Measurements from ENCODE around the gene SEC14L5. TPM values are rescaled to one million over a fixed set of nuclear protein-coding genes. Genes with fewer than 3 reads are reported as not detected.

The SEC14L5 gene
- total and polyA plus RNA-seq, 2 donors (not counting 3 experiments of a cell fraction or from before 2014, with no cell fraction given), result not detected

DNA sequence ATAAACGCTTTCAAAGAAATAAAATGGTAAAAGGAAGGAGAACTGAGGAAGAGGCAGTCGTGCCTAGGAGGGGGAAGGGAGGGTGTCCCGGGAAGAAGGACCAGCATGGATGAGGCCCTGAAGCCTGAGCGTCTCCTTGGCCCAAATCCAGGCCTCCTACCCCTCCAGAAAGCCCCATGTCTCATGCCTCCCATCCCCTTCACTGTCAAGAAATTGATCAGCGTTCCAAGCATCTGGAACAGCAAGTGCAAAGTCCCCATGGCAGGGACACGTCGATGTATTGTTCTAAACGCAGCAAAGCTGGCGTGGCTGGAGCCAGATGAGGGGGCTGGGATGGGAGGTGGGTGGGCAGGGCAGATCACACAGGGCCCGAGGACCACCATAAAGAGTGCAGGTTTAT lies 22.6 kb downstream of the SEC14L5 start:
- H3K79me2 ChIP-seq (ENCODE audit: control insufficient read depth, insufficient read depth, low read length), result no peaks in the 10 kb centered on the region
- no TSS peak for BruUV-seq (replicated peaks)
- H3K9me1 ChIP-seq (replicated peaks; ENCODE audit: control insufficient read depth, extremely low read depth, insufficient read depth, low read length), result no peaks in the 10 kb centered on the region
- no peaks in the 10 kb centered on the region for H4K20me1 ChIP-seq (replicated peaks; ENCODE audit: control insufficient read depth, extremely low read depth, insufficient read depth, low read length)
- H3K27me3 ChIP-seq (ENCODE audit: control insufficient read depth in 2 of 2, insufficient read depth in 2 of 2, low read length in 2 of 2), result peaks cover 0 to 3% of the 10 kb centered on the region in 2 experiments
- H3K4me3 ChIP-seq (replicated peaks in 1 of 3; ENCODE audit: insufficient read depth in 1 of 3, low read depth in 1 of 3, low read length in 3 of 3), result no peak overlapping the region
- intact Hi-C loops (cut with micrococcal nuclease) (no loop called here), dilution Hi-C loops (cut with MboI; ENCODE audit: extremely low pct_ligation_motif_present, low sequenced_read_pairs) (no loop called here)
- ChIA-PET CTCF (no interaction called here), POLR2A (no interaction called here)
- no peak for TF ChIP-seq MAX (IDR thresholded peaks at IDR 0.05; ENCODE audit: insufficient read depth, insufficient read length)
- no peak for TF ChIP-seq EZH2 (IDR thresholded peaks at IDR 0.05; ENCODE audit: borderline replicate concordance, low read depth, low read length, severe bottlenecking)
- no peak for TF ChIP-seq GATA2 (IDR thresholded peaks at IDR 0.05; ENCODE audit: insufficient read depth, insufficient read length, low read depth, low read length)
- TF ChIP-seq, protein P1, sequence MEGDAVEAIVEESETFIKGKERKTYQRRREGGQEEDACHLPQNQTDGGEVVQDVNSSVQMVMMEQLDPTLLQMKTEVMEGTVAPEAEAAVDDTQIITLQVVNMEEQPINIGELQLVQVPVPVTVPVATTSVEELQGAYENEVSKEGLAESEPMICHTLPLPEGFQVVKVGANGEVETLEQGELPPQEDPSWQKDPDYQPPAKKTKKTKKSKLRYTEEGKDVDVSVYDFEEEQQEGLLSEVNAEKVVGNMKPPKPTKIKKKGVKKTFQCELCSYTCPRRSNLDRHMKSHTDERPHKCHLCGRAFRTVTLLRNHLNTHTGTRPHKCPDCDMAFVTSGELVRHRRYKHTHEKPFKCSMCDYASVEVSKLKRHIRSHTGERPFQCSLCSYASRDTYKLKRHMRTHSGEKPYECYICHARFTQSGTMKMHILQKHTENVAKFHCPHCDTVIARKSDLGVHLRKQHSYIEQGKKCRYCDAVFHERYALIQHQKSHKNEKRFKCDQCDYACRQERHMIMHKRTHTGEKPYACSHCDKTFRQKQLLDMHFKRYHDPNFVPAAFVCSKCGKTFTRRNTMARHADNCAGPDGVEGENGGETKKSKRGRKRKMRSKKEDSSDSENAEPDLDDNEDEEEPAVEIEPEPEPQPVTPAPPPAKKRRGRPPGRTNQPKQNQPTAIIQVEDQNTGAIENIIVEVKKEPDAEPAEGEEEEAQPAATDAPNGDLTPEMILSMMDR (IDR thresholded peaks at IDR 0.05; ENCODE audit: extremely low read depth in 1 of 2, insufficient read depth in 1 of 2, low read depth in 1 of 2, low read length in 2 of 2), result no peak
- no peak for TF ChIP-seq POLR2AphosphoS5 (IDR thresholded peaks at IDR 0.05; ENCODE audit: insufficient read depth, low read depth, low read length)
- no peak for TF ChIP-seq POLR2A (IDR thresholded peaks at IDR 0.05; ENCODE audit: low read depth, low read length)
- no peak for DNase-seq (ENCODE audit: low read depth, low spot score)
- no peaks in the 10 kb centered on the region for H3K4me1 ChIP-seq (ENCODE audit: control insufficient read depth, extremely low read depth, insufficient read depth, low read length)
- no peak for FAIRE-seq
- no peak overlapping the region for H3K27ac ChIP-seq (ENCODE audit: insufficient read depth, low read depth, low read length)
- no peak overlapping the region for H3K9ac ChIP-seq (replicated peaks; ENCODE audit: extremely low read depth, insufficient read depth, low read length)
- H3K9me3 ChIP-seq (replicated peaks; ENCODE audit: control insufficient read depth, insufficient read depth, low read length), result no peaks in the 10 kb centered on the region
- H3K36me3 ChIP-seq (ENCODE audit: control insufficient read depth in 2 of 2, extremely low read depth in 1 of 2, insufficient read depth in 2 of 2, low read length in 2 of 2), result no peaks in the 10 kb centered on the region
- no peak overlapping the region for H2AFZ ChIP-seq (ENCODE audit: low read depth, low read length)
- H3K4me2 ChIP-seq (ENCODE audit: insufficient read depth, low read length), result no peak overlapping the region

- H3K79me2 ChIP-seq (ENCODE audit: control insufficient read depth, insufficient read depth, low read length), result no peaks in the 10 kb centered on the region
- dilution Hi-C loops (cut with MboI; ENCODE audit: extremely low pct_ligation_motif_present, low sequenced_read_pairs) (no loop called here), intact Hi-C loops (cut with micrococcal nuclease) (no loop called here)
- peaks cover 0 to 2% of the 10 kb centered on the region in 2 experiments for H3K27me3 ChIP-seq (ENCODE audit: control insufficient read depth in 2 of 2, insufficient read depth in 2 of 2, low read length in 2 of 2)
- no peak for DNase-seq (ENCODE audit: low read depth, low spot score)
- TF ChIP-seq JUN (IDR thresholded peaks at IDR 0.05; ENCODE audit: borderline replicate concordance, insufficient read depth, insufficient read length, low read depth) (no peak), GATA2 (IDR thresholded peaks at IDR 0.05; ENCODE audit: insufficient read depth, insufficient read length, low read depth, low read length) (no peak), MAX (IDR thresholded peaks at IDR 0.05; ENCODE audit: insufficient read depth, insufficient read length) (no peak), EZH2 (IDR thresholded peaks at IDR 0.05; ENCODE audit: borderline replicate concordance, low read depth, low read length, severe bottlenecking) (no peak), POLR2A (IDR thresholded peaks at IDR 0.05; ENCODE audit: low read depth, low read length) (no peak), POLR2AphosphoS5 (IDR thresholded peaks at IDR 0.05; ENCODE audit: insufficient read depth, low read depth, low read length) (no peak), FOS (IDR thresholded peaks at IDR 0.05; ENCODE audit: borderline replicate concordance, insufficient read depth, low read length) (no peak)
- ChIA-PET POLR2A (no interaction called here), CTCF (interaction anchor here (0.5 kb wide), 1 partner anchor 1293 kb away, joined by 3 read pairs; no protein-coding TSS in a partner anchor)
- no peaks in the 10 kb centered on the region for H4K20me1 ChIP-seq (replicated peaks; ENCODE audit: control insufficient read depth, extremely low read depth, insufficient read depth, low read length)
- H3K9ac ChIP-seq (replicated peaks; ENCODE audit: extremely low read depth, insufficient read depth, low read length), result no peak overlapping the region
- no peak overlapping the region for H3K4me2 ChIP-seq (ENCODE audit: insufficient read depth, low read length)
- H3K4me1 ChIP-seq (ENCODE audit: control insufficient read depth, extremely low read depth, insufficient read depth, low read length), result no peaks in the 10 kb centered on the region
- no peak for FAIRE-seq
- no peak overlapping the region for H2AFZ ChIP-seq (ENCODE audit: low read depth, low read length)
- H3K9me3 ChIP-seq (replicated peaks; ENCODE audit: control insufficient read depth, insufficient read depth, low read length), result no peaks in the 10 kb centered on the region
- no peaks in the 10 kb centered on the region for H3K9me1 ChIP-seq (replicated peaks; ENCODE audit: control insufficient read depth, extremely low read depth, insufficient read depth, low read length)
- BruUV-seq (replicated peaks), result no TSS peak
- H3K4me3 ChIP-seq (replicated peaks in 1 of 3; ENCODE audit: insufficient read depth in 1 of 3, low read depth in 1 of 3, low read length in 3 of 3), result no peak overlapping the region
- H3K27ac ChIP-seq (ENCODE audit: insufficient read depth, low read depth, low read length), result no peak overlapping the region
- no peaks in the 10 kb centered on the region for H3K36me3 ChIP-seq (ENCODE audit: control insufficient read depth in 2 of 2, extremely low read depth in 1 of 2, insufficient read depth in 2 of 2, low read length in 2 of 2)
Measured at GRCh38 chr16:4981473-4981872, 23.3 kb downstream of the SEC14L5 start.

Measured in endothelial cell of umbilical vein (primary cell).